ENCODE measurements around the gene SLC20A1. TPM values are rescaled to one million over a fixed set of nuclear protein-coding genes. Genes with fewer than 3 reads are reported as not detected.
"Not testable (repeated sequence)": the region's sequence is repeated elsewhere in the genome, so short reads cannot be mapped to it uniquely, and the experiment has no call there.

Gene SLC20A1
- 10 to 100 TPM; 81.8 to 84.6 TPM for total RNA-seq

- H3K4me3 Mint-ChIP-seq, result peak within 1 kb of the TSS; percentile 97
- H3K36me3 Mint-ChIP-seq, result peaks cover 34% of the 10 kb centered on the region
- no peaks in the 10 kb centered on the region for H3K27me3 Mint-ChIP-seq
- H3K4me1 Mint-ChIP-seq, result peaks cover 57% of the 10 kb centered on the region
- no peaks in the 10 kb centered on the region for H3K9me3 Mint-ChIP-seq
- peak; percentile 100 for DNase-seq
- peak within 1 kb of the TSS; percentile 87 for H3K27ac Mint-ChIP-seq
Measured at GRCh38 chr2:112645310-112646101, at the start of gene SLC20A1. SLC20A1 (plus strand) TSS chr2:112645939; CDS start chr2:112646829, 890 bp downstream.

GRCh38 chr2:112597537-112598322 is 48.0 kb upstream of the SLC20A1 start:
- Mint-ChIP-seq H3K27me3 (no peaks in the 10 kb centered on the region), H3K9me3 (no peaks in the 10 kb centered on the region), H3K4me3 (no peak overlapping the region), H3K4me1 (peaks cover 5% of the 10 kb centered on the region), H3K36me3 (peaks cover 1% of the 10 kb centered on the region), H3K27ac (no peak overlapping the region)
- DNase-seq, result no peak

- H3K27me3 Mint-ChIP-seq, result no peaks in the 10 kb centered on the region
- H3K27ac Mint-ChIP-seq, result no peak overlapping the region
Measured at GRCh38 chr2:112600634-112601033, 45.1 kb upstream of the SLC20A1 start.

GRCh38 chr2:112601754-112602153 is 44.0 kb upstream of the SLC20A1 start:
- H3K9me3 Mint-ChIP-seq, result no peaks in the 10 kb centered on the region
- H3K27me3 Mint-ChIP-seq, result no peaks in the 10 kb centered on the region
- H3K27ac Mint-ChIP-seq, result no peak overlapping the region
- peaks cover 5% of the 10 kb centered on the region for H3K4me1 Mint-ChIP-seq
- H3K4me3 Mint-ChIP-seq, result no peak overlapping the region
- no peak for DNase-seq
- no peaks in the 10 kb centered on the region for H3K36me3 Mint-ChIP-seq

More at GRCh38 chr2:112600634-112601033, 45.1 kb upstream of the SLC20A1 start:
- H3K4me1 Mint-ChIP-seq, result peaks cover 5% of the 10 kb centered on the region
- no peaks in the 10 kb centered on the region for H3K36me3 Mint-ChIP-seq
- H3K9me3 Mint-ChIP-seq, result no peaks in the 10 kb centered on the region
- no peak overlapping the region for H3K4me3 Mint-ChIP-seq
- no peak for DNase-seq

- DNase-seq, result no peak
- Mint-ChIP-seq H3K9me3 (no peaks in the 10 kb centered on the region), H3K4me3 (no peak overlapping the region), H3K27ac (no peak overlapping the region), H3K4me1 (peaks cover 5% of the 10 kb centered on the region), H3K36me3 (no peaks in the 10 kb centered on the region), H3K27me3 (no peaks in the 10 kb centered on the region)
Measured at GRCh38 chr2:112602917-112603316, 42.8 kb upstream of the SLC20A1 start.

GRCh38 chr2:112603731-112604130 is 42.0 kb upstream of the SLC20A1 start:
- Mint-ChIP-seq H3K4me3 (no peak overlapping the region), H3K27me3 (no peaks in the 10 kb centered on the region), H3K9me3 (no peaks in the 10 kb centered on the region), H3K4me1 (peaks cover 5% of the 10 kb centered on the region), H3K27ac (no peak overlapping the region), H3K36me3 (no peaks in the 10 kb centered on the region)
- no peak for DNase-seq

- Mint-ChIP-seq H3K4me3 (no peak overlapping the region), H3K4me1 (peaks cover 3% of the 10 kb centered on the region), H3K36me3 (no peaks in the 10 kb centered on the region), H3K27ac (no peak overlapping the region), H3K9me3 (no peaks in the 10 kb centered on the region), H3K27me3 (no peaks in the 10 kb centered on the region)
- DNase-seq, result no peak
Measured at GRCh38 chr2:112604952-112605351, 40.8 kb upstream of the SLC20A1 start.

- Mint-ChIP-seq H3K27ac (no peak overlapping the region), H3K27me3 (no peaks in the 10 kb centered on the region), H3K9me3 (no peaks in the 10 kb centered on the region), H3K4me1 (no peaks in the 10 kb centered on the region), H3K4me3 (no peak overlapping the region), H3K36me3 (no peaks in the 10 kb centered on the region)
- DNase-seq, result no peak
Measured at GRCh38 chr2:112605926-112606325, 39.8 kb upstream of the SLC20A1 start.

- no peaks in the 10 kb centered on the region for H3K4me1 Mint-ChIP-seq
- no peaks in the 10 kb centered on the region for H3K9me3 Mint-ChIP-seq
- no peaks in the 10 kb centered on the region for H3K27me3 Mint-ChIP-seq
- DNase-seq, result no peak
- H3K4me3 Mint-ChIP-seq, result no peak overlapping the region
- no peaks in the 10 kb centered on the region for H3K36me3 Mint-ChIP-seq
- no peak overlapping the region for H3K27ac Mint-ChIP-seq
Measured at GRCh38 chr2:112606547-112606946, 39.2 kb upstream of the SLC20A1 start.

GRCh38 chr2:112607680-112608438 is 37.9 kb upstream of the SLC20A1 start:
- H3K27me3 Mint-ChIP-seq, result no peaks in the 10 kb centered on the region
- H3K9me3 Mint-ChIP-seq, result no peaks in the 10 kb centered on the region
- H3K4me1 Mint-ChIP-seq, result no peaks in the 10 kb centered on the region
- H3K27ac Mint-ChIP-seq, result no peak overlapping the region
- H3K36me3 Mint-ChIP-seq, result no peaks in the 10 kb centered on the region
- DNase-seq, result no peak
- no peak overlapping the region for H3K4me3 Mint-ChIP-seq

- not testable (repeated sequence) for H3K27me3 Mint-ChIP-seq, DNase-seq, H3K9me3 Mint-ChIP-seq, H3K4me3 Mint-ChIP-seq, H3K4me1 Mint-ChIP-seq, H3K27ac Mint-ChIP-seq, H3K36me3 Mint-ChIP-seq
Measured at GRCh38 chr2:112609320-112609719, 36.4 kb upstream of the SLC20A1 start.

GRCh38 chr2:112612283-112612682 is 33.5 kb upstream of the SLC20A1 start:
- not testable (repeated sequence) for H3K27me3 Mint-ChIP-seq, H3K36me3 Mint-ChIP-seq, DNase-seq, H3K27ac Mint-ChIP-seq, H3K4me3 Mint-ChIP-seq, H3K4me1 Mint-ChIP-seq, H3K9me3 Mint-ChIP-seq

- no peaks in the 10 kb centered on the region for H3K4me1 Mint-ChIP-seq
- H3K36me3 Mint-ChIP-seq, result no peaks in the 10 kb centered on the region
- no peaks in the 10 kb centered on the region for H3K27me3 Mint-ChIP-seq
- H3K4me3 Mint-ChIP-seq, result no peak overlapping the region
- no peak overlapping the region for H3K27ac Mint-ChIP-seq
- H3K9me3 Mint-ChIP-seq, result no peaks in the 10 kb centered on the region
- DNase-seq, result no peak
Measured at GRCh38 chr2:112614201-112614840, 31.4 kb upstream of the SLC20A1 start.

- no peak overlapping the region for H3K4me3 Mint-ChIP-seq
- H3K9me3 Mint-ChIP-seq, result no peaks in the 10 kb centered on the region
- H3K4me1 Mint-ChIP-seq, result no peaks in the 10 kb centered on the region
- H3K27ac Mint-ChIP-seq, result no peak overlapping the region
- H3K36me3 Mint-ChIP-seq, result no peaks in the 10 kb centered on the region
- no peaks in the 10 kb centered on the region for H3K27me3 Mint-ChIP-seq
- no peak for DNase-seq
Measured at GRCh38 chr2:112615051-112615450, 30.7 kb upstream of the SLC20A1 start.

GRCh38 chr2:112615798-112616197 is 29.9 kb upstream of the SLC20A1 start:
- not testable (repeated sequence) for H3K4me3 Mint-ChIP-seq, H3K36me3 Mint-ChIP-seq, H3K27me3 Mint-ChIP-seq, H3K4me1 Mint-ChIP-seq, DNase-seq, H3K9me3 Mint-ChIP-seq, H3K27ac Mint-ChIP-seq
